Measurements from ENCODE around the gene MX2. TPM values are rescaled to one million over a fixed set of nuclear protein-coding genes. Genes with fewer than 3 reads are reported as not detected.

MX2 gene
- polyA plus RNA-seq, 1 donor from 2014 or later = not detected

DNA sequence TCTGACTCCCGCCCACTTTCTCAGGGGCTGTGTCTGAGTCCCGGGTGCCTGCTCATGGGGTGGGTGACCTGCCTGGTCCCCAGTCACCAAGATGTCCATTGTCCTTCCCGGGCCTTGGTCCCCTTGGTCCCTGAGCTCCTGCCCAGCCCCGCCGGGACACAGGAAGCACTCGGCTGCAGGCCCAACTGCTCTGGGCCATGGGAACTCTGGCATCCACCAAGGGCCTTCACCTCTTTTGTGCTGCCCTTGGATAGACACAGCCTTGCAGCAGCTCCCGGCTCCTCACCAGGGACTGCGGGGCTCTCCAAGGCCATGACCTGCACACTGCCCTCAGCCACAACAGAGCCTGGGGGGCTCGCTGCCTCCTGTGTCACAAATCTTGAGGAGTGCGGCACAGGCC, 42.1 kb downstream of the MX2 start:
- Histone ChIP-seq H3K79me2 (replicated peaks; ENCODE audit: insufficient read depth, low read length) (no peaks in the 10 kb centered on the region), H3K4me3 (ENCODE audit: low read length) (no peak overlapping the region), H2AFZ (ENCODE audit: low read depth, low read length) (no peak overlapping the region), H3K27me3 (ENCODE audit: insufficient read depth, low read depth, low read length) (no peaks in the 10 kb centered on the region), H3K27ac (ENCODE audit: low read length) (no peak overlapping the region), H3F3A (ENCODE audit: insufficient read depth, low read length, poor library complexity, severe bottlenecking) (no peaks in the 10 kb centered on the region), H3K4me2 (ENCODE audit: low read length) (no peak overlapping the region), H3K9ac (ENCODE audit: low read length) (no peak overlapping the region), H3K9me3 (ENCODE audit: low read length) (no peaks in the 10 kb centered on the region), H3K9me2 (ENCODE audit: insufficient read depth, low read length) (no peaks in the 10 kb centered on the region), H4K20me1 (ENCODE audit: insufficient read depth) (no peaks in the 10 kb centered on the region), H3K36me3 (ENCODE audit: insufficient read depth, low read length) (no peaks in the 10 kb centered on the region)
- no peak for TF ChIP-seq EP300 (conservative IDR thresholded peaks at IDR 0.05; ENCODE audit: poor library complexity, severe bottlenecking)

DNA sequence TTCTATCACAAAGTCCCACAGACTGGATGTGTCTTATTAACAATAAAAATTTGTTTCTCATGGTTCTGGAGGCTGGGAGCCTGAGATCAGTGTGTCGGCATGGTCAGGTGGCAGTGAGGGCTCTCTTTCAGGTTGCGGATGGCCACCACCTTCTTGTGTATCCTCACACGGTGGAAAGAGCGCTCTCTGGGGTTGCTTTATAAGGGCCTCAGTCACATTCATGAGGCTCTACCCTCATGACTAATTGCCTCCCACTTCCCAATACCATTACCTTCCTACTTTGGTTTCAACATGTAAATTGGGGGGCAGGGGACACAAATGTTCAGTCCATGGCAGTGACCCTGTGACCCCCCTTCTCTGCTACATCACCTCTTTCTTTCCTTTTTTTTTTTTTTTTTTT, 43.5 kb downstream of the MX2 start:
- no peaks in the 10 kb centered on the region for H3K27me3 ChIP-seq (ENCODE audit: insufficient read depth, low read depth, low read length)
- no peaks in the 10 kb centered on the region for H3F3A ChIP-seq (ENCODE audit: insufficient read depth, low read length, poor library complexity, severe bottlenecking)
- H3K36me3 ChIP-seq (ENCODE audit: insufficient read depth, low read length) = no peaks in the 10 kb centered on the region
- no peak overlapping the region for H3K4me3 ChIP-seq (ENCODE audit: low read length)
- TF ChIP-seq EP300 (conservative IDR thresholded peaks at IDR 0.05; ENCODE audit: poor library complexity, severe bottlenecking) (no peak), POLR2AphosphoS5 (IDR thresholded peaks at IDR 0.05) (no peak), MXI1 (conservative IDR thresholded peaks at IDR 0.05; ENCODE audit: poor library complexity, severe bottlenecking) (no peak), EZH2 (IDR thresholded peaks at IDR 0.05; ENCODE audit: borderline replicate concordance, insufficient read depth, low read length, poor library complexity, severe bottlenecking) (no peak), CTCF (IDR thresholded peaks at IDR 0.05; ENCODE audit: poor library complexity, severe bottlenecking) (no peak), RAD21 (conservative IDR thresholded peaks at IDR 0.05) (no peak), TAF1 (IDR thresholded peaks at IDR 0.05; ENCODE audit: low read depth) (no peak), SMC3 (conservative IDR thresholded peaks at IDR 0.05; ENCODE audit: poor library complexity) (no peak)
- TF ChIP-seq, protein P1, sequence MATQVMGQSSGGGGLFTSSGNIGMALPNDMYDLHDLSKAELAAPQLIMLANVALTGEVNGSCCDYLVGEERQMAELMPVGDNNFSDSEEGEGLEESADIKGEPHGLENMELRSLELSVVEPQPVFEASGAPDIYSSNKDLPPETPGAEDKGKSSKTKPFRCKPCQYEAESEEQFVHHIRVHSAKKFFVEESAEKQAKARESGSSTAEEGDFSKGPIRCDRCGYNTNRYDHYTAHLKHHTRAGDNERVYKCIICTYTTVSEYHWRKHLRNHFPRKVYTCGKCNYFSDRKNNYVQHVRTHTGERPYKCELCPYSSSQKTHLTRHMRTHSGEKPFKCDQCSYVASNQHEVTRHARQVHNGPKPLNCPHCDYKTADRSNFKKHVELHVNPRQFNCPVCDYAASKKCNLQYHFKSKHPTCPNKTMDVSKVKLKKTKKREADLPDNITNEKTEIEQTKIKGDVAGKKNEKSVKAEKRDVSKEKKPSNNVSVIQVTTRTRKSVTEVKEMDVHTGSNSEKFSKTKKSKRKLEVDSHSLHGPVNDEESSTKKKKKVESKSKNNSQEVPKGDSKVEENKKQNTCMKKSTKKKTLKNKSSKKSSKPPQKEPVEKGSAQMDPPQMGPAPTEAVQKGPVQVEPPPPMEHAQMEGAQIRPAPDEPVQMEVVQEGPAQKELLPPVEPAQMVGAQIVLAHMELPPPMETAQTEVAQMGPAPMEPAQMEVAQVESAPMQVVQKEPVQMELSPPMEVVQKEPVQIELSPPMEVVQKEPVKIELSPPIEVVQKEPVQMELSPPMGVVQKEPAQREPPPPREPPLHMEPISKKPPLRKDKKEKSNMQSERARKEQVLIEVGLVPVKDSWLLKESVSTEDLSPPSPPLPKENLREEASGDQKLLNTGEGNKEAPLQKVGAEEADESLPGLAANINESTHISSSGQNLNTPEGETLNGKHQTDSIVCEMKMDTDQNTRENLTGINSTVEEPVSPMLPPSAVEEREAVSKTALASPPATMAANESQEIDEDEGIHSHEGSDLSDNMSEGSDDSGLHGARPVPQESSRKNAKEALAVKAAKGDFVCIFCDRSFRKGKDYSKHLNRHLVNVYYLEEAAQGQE (IDR thresholded peaks at IDR 0.05; ENCODE audit: borderline replicate concordance) = no peak
- H2AFZ ChIP-seq (ENCODE audit: low read depth, low read length) = no peak overlapping the region
- H3K9ac ChIP-seq (ENCODE audit: low read length) = no peak overlapping the region
- H4K20me1 ChIP-seq (ENCODE audit: insufficient read depth) = no peaks in the 10 kb centered on the region
- H3K9me2 ChIP-seq (ENCODE audit: insufficient read depth, low read length) = no peaks in the 10 kb centered on the region
- no peaks in the 10 kb centered on the region for H3K9me3 ChIP-seq (ENCODE audit: low read length)
- no peaks in the 10 kb centered on the region for H3K79me2 ChIP-seq (replicated peaks; ENCODE audit: insufficient read depth, low read length)
- H3K27ac ChIP-seq (ENCODE audit: low read length) = no peak overlapping the region
- H3K4me2 ChIP-seq (ENCODE audit: low read length) = no peak overlapping the region

DNA sequence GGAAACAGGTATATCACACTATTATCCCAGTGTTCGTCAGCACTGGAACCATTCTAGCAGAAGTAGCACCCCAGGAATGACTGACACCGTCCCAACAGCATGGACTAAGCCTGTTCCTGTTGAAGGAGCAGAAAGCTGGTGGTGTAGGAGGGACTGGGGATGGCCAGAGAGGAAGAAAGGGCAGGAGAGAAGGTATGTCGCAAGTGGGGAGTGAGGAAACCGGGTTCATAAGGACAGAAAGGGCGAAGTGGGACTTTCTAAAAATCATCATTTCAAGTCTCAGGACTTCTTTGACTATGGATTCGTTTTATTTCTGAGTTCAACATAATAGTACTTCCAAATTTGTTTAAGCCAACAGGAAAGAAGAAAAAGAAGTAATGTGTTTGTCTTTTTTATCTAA, 44.5 kb downstream of the MX2 start:
- H3K27ac ChIP-seq (ENCODE audit: low read length) = no peak overlapping the region
- no peak overlapping the region for H3K4me3 ChIP-seq (ENCODE audit: low read length)
- TF ChIP-seq, protein P1 (IDR thresholded peaks at IDR 0.05; ENCODE audit: borderline replicate concordance) = no peak
- TF ChIP-seq POLR2AphosphoS5 (IDR thresholded peaks at IDR 0.05) (no peak), EZH2 (IDR thresholded peaks at IDR 0.05; ENCODE audit: borderline replicate concordance, insufficient read depth, low read length, poor library complexity, severe bottlenecking) (no peak), TAF1 (IDR thresholded peaks at IDR 0.05; ENCODE audit: low read depth) (no peak), RAD21 (conservative IDR thresholded peaks at IDR 0.05) (no peak), SMC3 (conservative IDR thresholded peaks at IDR 0.05; ENCODE audit: poor library complexity) (no peak), CTCF (IDR thresholded peaks at IDR 0.05; ENCODE audit: poor library complexity, severe bottlenecking) (no peak), EP300 (conservative IDR thresholded peaks at IDR 0.05; ENCODE audit: poor library complexity, severe bottlenecking) (no peak)
- H3K9me3 ChIP-seq (ENCODE audit: low read length) = no peaks in the 10 kb centered on the region
- H3K9me2 ChIP-seq (ENCODE audit: insufficient read depth, low read length) = no peaks in the 10 kb centered on the region
- no peaks in the 10 kb centered on the region for H3F3A ChIP-seq (ENCODE audit: insufficient read depth, low read length, poor library complexity, severe bottlenecking)
- no peak overlapping the region for H2AFZ ChIP-seq (ENCODE audit: low read depth, low read length)
- no peaks in the 10 kb centered on the region for H3K27me3 ChIP-seq (ENCODE audit: insufficient read depth, low read depth, low read length)
- no peaks in the 10 kb centered on the region for H4K20me1 ChIP-seq (ENCODE audit: insufficient read depth)
- no peak overlapping the region for H3K9ac ChIP-seq (ENCODE audit: low read length)
- H3K4me2 ChIP-seq (ENCODE audit: low read length) = no peak overlapping the region
- no peaks in the 10 kb centered on the region for H3K36me3 ChIP-seq (ENCODE audit: insufficient read depth, low read length)
- no peaks in the 10 kb centered on the region for H3K79me2 ChIP-seq (replicated peaks; ENCODE audit: insufficient read depth, low read length)

Measured in neural cell (in vitro differentiated cells).